Esophagus muscularis mucosa (tissue), 3 donors: ENCODE results near the gene DOCK3.

Experiments
- CTCF ChIP-seq, 3 experiments: fragments of 200-600 bp in 2 of 3; fragments of 450-650 bp in 1 of 3; sonication (generic) in 2 of 3; IDR thresholded peaks; one replicate each; pipeline ENCODE4 v1.5.1; 2017 to 2019; ENCODE audit warnings: antibody characterized with exemption in 3 of 3, mild to moderate bottlenecking in 2 of 3, moderate library complexity in 1 of 3
- POLR2A ChIP-seq: fragments of 450-650 bp; IDR thresholded peaks from one replicate; pipeline ENCODE4 v1.6.1; 2017; ENCODE audit warnings: antibody characterized with exemption, moderate library complexity, mild to moderate bottlenecking, low read depth
- POLR2AphosphoS5 ChIP-seq, 2 donors: sonication (generic); formaldehyde crosslinking; IDR thresholded peaks; one replicate each; pipeline ENCODE4 v1.6.1; 2017; ENCODE audit warnings: antibody characterized with exemption in 2 of 2

- TF ChIP-seq CTCF (IDR thresholded peaks at IDR 0.05) (no peak), POLR2A (no peak), POLR2AphosphoS5 (IDR thresholded peaks at IDR 0.05) (no peak)
These were observed 502.2 kb downstream of the DOCK3 start for GRCh38 chr3:51176923-51177322.
